Mucosa of descending colon (tissue), 3 donors: ENCODE results near the gene AZU1. TPM values are rescaled to one million over a fixed set of nuclear protein-coding genes. Genes with fewer than 3 reads are reported as not detected.

Experiments used
- ATAC-seq: fragments of 200-7000 bp; cut with Tn5 transposase; one replicate; pipeline ENCODE4 v1.9.1; 2020; ENCODE audit warnings: mild to moderate bottlenecking, moderate library complexity
- DNase-seq, 3 donors: peaks; one replicate each; pipeline ENCODE4 v3.0.0-alpha.2; 2020
- H3K36me3 ChIP-seq: fragments of 200-600 bp; one replicate; pipeline ENCODE4 v1.8.0; 2021; ENCODE audit warnings: low read depth, mild to moderate bottlenecking
- H3K4me1 ChIP-seq: fragments of 200-600 bp; one replicate; pipeline ENCODE4 v1.8.0; 2021; ENCODE audit warnings: low read depth, mild to moderate bottlenecking
- H3K4me3 ChIP-seq: fragments of 200-600 bp; one replicate; pipeline ENCODE4 v1.8.0; 2021; ENCODE audit warnings: mild to moderate bottlenecking
- H3K9me3 ChIP-seq: fragments of 200-600 bp; one replicate; pipeline ENCODE4 v1.8.0; 2021; ENCODE audit warnings: mild to moderate bottlenecking
- intact Hi-C, 2 donors: fragments of 100-400 bp; cut with DNase I in 1 of 2; cut with micrococcal nuclease in 1 of 2; formaldehyde crosslinking; loops; one replicate each; pipeline versions ENCODE4 v1.11.0 to v1.11.1; 2022; cut with DNase I, micrococcal nuclease
- long read RNA-seq, 2 donors: library from polyadenylated mRNA; unstranded; transcript quantifications; one replicate each; pipeline ENCODE4 v2.0.0, GENCODE V29; 2019 to 2021
- total RNA-seq, 3 donors: library from RNA; stranded (reverse); fragmentation: NEBNext Ultra II Directional in 2 of 3; extraction: Animal tissue kit (Norgen Biotek cat#: 25700) in 2 of 3; gene quantifications; one replicate each; pipeline versions ENCODE4 v1.2.1 to v1.2.4, GENCODE V29; 2021 to 2023
- TF ChIP-seq, protein P1 (sequence below): fragments of 200-600 bp; IDR thresholded peaks from one replicate; pipeline ENCODE4 v1.8.0; 2022; ENCODE audit warnings: antibody characterized with exemption, mild to moderate bottlenecking
- donor health status: DM: no; HTN: no; CAD: no; lungs with moderate emphysema.
- donor health status: DM: no; HTN: no; CAD: no.
- donor health status: DM: no; HTN: yes; CAD: no.

AZU1 gene
- total RNA-seq: under 1 TPM in 1 of 3 donors, not detected in 2; 0.25 TPM
- long read RNA-seq, donor 1: 0 reads
- long read RNA-seq, donor 2: 0 reads

GRCh38 chr19:827710-828321 lies at the start of gene AZU1:
Gene AZU1 (plus strand): TSS chr19:827837. CDS start chr19:827847, 10 bp downstream.
- intact Hi-C loops: no loop called here
- Histone ChIP-seq H3K9me3 (no peaks in the 10 kb centered on the region), H3K4me1 (no peaks in the 10 kb centered on the region), H3K4me3 (no peak within 1 kb of the TSS), H3K36me3 (no peaks in the 10 kb centered on the region)
- DNase-seq (peak in 2 of 3 donors; percentile 44 to 61), ATAC-seq (peak; percentile 86)
- TF ChIP-seq, protein P1, sequence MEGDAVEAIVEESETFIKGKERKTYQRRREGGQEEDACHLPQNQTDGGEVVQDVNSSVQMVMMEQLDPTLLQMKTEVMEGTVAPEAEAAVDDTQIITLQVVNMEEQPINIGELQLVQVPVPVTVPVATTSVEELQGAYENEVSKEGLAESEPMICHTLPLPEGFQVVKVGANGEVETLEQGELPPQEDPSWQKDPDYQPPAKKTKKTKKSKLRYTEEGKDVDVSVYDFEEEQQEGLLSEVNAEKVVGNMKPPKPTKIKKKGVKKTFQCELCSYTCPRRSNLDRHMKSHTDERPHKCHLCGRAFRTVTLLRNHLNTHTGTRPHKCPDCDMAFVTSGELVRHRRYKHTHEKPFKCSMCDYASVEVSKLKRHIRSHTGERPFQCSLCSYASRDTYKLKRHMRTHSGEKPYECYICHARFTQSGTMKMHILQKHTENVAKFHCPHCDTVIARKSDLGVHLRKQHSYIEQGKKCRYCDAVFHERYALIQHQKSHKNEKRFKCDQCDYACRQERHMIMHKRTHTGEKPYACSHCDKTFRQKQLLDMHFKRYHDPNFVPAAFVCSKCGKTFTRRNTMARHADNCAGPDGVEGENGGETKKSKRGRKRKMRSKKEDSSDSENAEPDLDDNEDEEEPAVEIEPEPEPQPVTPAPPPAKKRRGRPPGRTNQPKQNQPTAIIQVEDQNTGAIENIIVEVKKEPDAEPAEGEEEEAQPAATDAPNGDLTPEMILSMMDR: no peak

GRCh38 chr19:778910-779653 lies 48.6 kb upstream of the AZU1 start:
- intact Hi-C loops: no loop called here
- Histone ChIP-seq H3K4me1 (peaks cover 8% of the 10 kb centered on the region), H3K36me3 (no peaks in the 10 kb centered on the region), H3K9me3 (no peaks in the 10 kb centered on the region), H3K4me3 (no peak overlapping the region)
- TF ChIP-seq, protein P1: no peak
- DNase-seq: peak in 1 of 3 donors; percentile 28
- peak; percentile 44 for ATAC-seq

DNA sequence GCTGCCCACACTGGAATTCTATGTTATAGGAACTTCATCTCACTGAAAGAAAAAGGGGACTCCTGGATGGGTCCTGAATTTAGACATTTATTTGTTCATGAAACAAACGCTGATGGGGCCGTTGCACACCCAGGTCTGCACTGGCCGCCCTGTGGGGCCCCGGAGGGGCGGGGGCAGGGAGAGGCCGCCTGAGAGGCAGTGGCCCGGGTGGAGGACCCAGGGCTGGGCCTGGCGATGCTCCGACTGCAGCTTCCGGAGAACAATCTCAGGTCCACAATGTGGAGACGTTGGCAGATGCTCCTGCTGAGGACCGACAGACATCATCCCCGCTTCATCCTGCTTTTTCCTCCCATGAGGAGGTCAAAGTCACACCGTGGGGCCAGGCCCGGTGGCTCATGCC lies 46.7 kb upstream of the AZU1 start:
- intact Hi-C loops: no loop called here
- DNase-seq (no peak), ATAC-seq (no peak)
- Histone ChIP-seq H3K36me3 (no peaks in the 10 kb centered on the region), H3K9me3 (no peaks in the 10 kb centered on the region), H3K4me1 (peaks cover 8% of the 10 kb centered on the region), H3K4me3 (no peak overlapping the region)
- TF ChIP-seq, protein P1: no peak

DNA sequence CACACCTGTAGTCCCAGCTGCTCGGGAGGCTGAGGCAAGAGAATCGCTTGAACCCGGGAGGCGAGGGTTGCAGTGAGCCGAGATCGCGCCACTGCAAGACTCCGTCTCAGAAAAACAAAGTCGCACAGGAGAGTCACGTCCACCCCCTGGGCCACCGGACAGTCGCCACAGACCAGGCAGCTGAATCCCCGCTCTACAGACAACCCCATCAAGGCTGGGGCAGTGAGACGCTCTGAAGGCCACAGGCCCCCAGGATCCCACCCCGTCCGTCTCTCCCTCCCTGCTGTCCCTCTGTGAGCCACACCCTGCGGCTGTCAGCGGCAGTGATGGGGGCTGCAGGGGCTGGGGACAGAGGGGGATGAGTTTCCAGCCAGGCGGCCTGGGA lies 45.8 kb upstream of the AZU1 start:
- ATAC-seq (no peak), DNase-seq (no peak)
- peaks cover 8% of the 10 kb centered on the region for H3K4me1 ChIP-seq
- TF ChIP-seq, protein P1: no peak
- intact Hi-C loops: no loop called here
- H3K9me3 ChIP-seq: no peaks in the 10 kb centered on the region
- no peak overlapping the region for H3K4me3 ChIP-seq
- H3K36me3 ChIP-seq: no peaks in the 10 kb centered on the region

DNA sequence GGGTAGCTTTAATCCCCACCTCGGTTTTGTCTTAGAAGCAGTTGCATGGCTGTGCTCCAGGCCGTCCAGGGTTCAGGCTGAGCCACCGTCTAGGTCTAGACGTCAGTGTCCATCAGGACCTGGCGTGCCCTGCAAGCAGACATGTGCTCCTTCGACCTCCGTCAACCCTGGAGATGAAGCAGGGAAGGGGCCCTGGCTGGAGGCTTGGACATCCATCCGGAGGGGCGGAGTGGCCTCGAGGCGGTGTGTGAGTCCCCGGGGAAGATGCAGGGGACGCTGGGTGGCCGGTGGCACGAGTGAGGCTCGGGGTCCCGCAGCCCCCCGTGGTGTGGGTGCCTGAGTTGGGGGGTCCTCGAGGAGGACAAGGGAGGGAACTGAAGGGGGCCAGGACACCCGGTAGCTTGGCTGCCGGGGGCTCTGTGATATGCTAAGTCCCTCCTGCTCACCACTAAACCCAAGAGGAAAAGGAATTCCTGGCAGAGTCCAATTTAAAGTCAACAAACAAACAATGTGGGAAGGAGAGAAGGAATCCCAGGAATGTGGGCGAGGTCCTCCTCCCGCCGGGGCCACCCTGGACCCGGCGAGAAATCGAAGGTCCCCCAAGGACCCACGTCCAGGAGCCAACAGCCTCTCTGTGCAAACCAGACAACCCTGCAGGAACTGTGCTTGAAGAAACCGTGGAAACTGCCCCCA lies 45.3 kb upstream of the AZU1 start:
- ATAC-seq (peak; percentile 78), DNase-seq (peak in 1 of 3 donors; percentile 29)
- H3K36me3 ChIP-seq: no peaks in the 10 kb centered on the region

More for the DNA sequence above, 45.3 kb upstream of the AZU1 start:
- intact Hi-C loops: no loop called here
- H3K4me1 ChIP-seq: peaks cover 8% of the 10 kb centered on the region
- H3K4me3 ChIP-seq: no peak overlapping the region
- TF ChIP-seq, protein P1: no peak
- H3K9me3 ChIP-seq: no peaks in the 10 kb centered on the region
